Measurements from ENCODE around the gene SULT1C2.

Gene SULT1C2

DNA sequence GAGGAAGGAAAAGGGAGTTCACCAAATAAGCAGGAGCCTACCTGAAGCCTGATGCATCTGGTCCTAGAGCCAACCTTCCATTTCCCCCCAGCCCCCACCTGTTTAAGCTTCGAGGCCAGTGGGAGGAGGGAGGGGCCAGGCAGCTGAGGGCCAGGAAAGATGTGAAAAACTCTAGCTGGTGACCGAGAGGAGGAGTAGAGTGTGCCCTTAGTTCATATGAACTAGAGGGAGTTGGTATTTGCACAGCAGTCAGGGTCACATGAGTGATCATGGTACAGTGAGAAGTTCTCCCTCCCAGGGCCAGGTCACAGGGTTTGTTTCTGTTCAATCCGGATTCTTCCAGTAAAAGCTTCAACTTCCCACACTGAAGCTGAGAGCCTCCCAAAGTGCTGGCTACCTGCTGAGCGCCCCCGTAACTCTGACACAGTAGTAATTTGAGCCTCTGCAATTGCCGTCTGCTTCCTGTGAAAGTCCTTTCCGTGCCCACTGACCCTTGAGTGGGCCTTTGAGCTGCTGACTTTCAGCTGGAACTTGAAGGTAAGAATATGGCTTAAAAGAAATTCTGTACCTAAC, at the start of gene SULT1C2:
Gene SULT1C2, plus strand, starts transcription at position 362 of the 573 bp plus-strand sequence. CDS start 4,773 bp downstream, outside the sequence.
- no peak within 1 kb of the TSS for H3K4me3 ChIP-seq (ENCODE audit: low read depth, low read length)
- TF ChIP-seq, protein P1, sequence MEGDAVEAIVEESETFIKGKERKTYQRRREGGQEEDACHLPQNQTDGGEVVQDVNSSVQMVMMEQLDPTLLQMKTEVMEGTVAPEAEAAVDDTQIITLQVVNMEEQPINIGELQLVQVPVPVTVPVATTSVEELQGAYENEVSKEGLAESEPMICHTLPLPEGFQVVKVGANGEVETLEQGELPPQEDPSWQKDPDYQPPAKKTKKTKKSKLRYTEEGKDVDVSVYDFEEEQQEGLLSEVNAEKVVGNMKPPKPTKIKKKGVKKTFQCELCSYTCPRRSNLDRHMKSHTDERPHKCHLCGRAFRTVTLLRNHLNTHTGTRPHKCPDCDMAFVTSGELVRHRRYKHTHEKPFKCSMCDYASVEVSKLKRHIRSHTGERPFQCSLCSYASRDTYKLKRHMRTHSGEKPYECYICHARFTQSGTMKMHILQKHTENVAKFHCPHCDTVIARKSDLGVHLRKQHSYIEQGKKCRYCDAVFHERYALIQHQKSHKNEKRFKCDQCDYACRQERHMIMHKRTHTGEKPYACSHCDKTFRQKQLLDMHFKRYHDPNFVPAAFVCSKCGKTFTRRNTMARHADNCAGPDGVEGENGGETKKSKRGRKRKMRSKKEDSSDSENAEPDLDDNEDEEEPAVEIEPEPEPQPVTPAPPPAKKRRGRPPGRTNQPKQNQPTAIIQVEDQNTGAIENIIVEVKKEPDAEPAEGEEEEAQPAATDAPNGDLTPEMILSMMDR (IDR thresholded peaks at IDR 0.05; ENCODE audit: borderline replicate concordance, insufficient read depth, low read depth, low read length) = no peak

DNA sequence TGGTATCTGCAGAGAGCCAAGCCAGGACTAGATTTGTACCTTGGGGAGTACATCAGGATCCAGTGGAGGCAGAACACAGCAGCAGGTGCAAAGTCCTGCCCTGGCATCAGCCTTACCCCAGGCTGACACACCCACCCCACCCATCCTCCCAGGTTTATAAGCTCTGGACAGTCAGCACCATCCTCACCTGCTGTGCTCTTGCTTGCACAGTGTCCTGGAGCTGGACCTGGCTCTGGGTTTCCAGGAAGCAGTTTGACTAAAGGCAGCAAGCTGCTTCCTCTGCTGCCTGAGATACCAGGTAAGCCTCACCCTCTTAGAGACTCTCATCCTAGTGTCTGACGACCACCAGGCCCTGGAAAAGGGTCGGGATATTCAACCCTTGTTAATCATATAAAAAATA, 48.9 kb upstream of the SULT1C2 start, which contains the start of gene SULT1C3:
Gene SULT1C3, plus strand, starts transcription at position 183 of the 400 bp plus-strand sequence. CDS start 7,227 bp downstream, outside the sequence.
- H3K4me3 ChIP-seq (ENCODE audit: low read depth, low read length) = no peak within 1 kb of the TSS
- TF ChIP-seq, protein P1 (IDR thresholded peaks at IDR 0.05; ENCODE audit: borderline replicate concordance, insufficient read depth, low read depth, low read length) = no peak

- no peak overlapping the region for H3K4me3 ChIP-seq (ENCODE audit: low read depth, low read length)
- TF ChIP-seq, protein P1 (IDR thresholded peaks at IDR 0.05; ENCODE audit: borderline replicate concordance, insufficient read depth, low read depth, low read length) = no peak
Measured at GRCh38 chr2:108240966-108241365, 47.7 kb upstream of the SULT1C2 start.

- no peak overlapping the region for H3K4me3 ChIP-seq (ENCODE audit: low read depth, low read length)
- TF ChIP-seq, protein P1 (IDR thresholded peaks at IDR 0.05; ENCODE audit: borderline replicate concordance, insufficient read depth, low read depth, low read length) = no peak
Measured at GRCh38 chr2:108243566-108243965, 45.1 kb upstream of the SULT1C2 start.

GRCh38 chr2:108244667-108245414, 43.9 kb upstream of the SULT1C2 start:
- TF ChIP-seq, protein P1 (IDR thresholded peaks at IDR 0.05; ENCODE audit: borderline replicate concordance, insufficient read depth, low read depth, low read length) = no peak
- H3K4me3 ChIP-seq (ENCODE audit: low read depth, low read length) = no peak overlapping the region

DNA sequence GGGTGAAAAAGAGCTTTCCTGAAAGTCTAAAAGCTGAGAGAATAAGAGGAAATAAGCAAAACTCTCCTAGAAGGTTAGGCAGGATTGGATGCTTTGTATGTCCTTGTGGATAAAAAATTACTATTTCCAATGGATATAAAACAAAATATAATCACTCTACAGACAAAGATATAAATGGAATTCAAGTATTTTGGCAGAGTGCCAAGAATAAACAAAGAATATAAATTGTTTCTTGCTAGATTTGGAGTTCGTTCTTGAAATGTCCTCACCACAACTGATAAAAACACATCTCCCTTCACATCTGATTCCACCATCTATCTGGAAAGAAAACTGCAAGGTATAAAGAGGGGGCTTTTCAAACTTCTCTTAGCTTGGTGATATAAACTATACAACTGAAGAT, 35.6 kb upstream of the SULT1C2 start:
- no peak overlapping the region for H3K4me3 ChIP-seq (ENCODE audit: low read depth, low read length)
- TF ChIP-seq, protein P1 (IDR thresholded peaks at IDR 0.05; ENCODE audit: borderline replicate concordance, insufficient read depth, low read depth, low read length) = no peak

All from GM12875 (cell line).